Nephron progenitor cell (in vitro differentiated cells): ENCODE results near the gene ENPP3.

Experiments used
- DNase-seq: peaks from one replicate; pipeline ENCODE4 v3.0.0; 2021
- H3K27ac Mint-ChIP-seq: 2 replicates; pipeline ENCODE4 v1.8.0; 2021; ENCODE audit warnings: mild to moderate bottlenecking, moderate library complexity, mixed read lengths
- H3K27me3 Mint-ChIP-seq: 2 replicates; pipeline ENCODE4 v1.8.0; 2021; ENCODE audit warnings: mild to moderate bottlenecking, low read depth, mixed read lengths; ENCODE audit not compliant: poor library complexity
- H3K36me3 Mint-ChIP-seq: 2 replicates; pipeline ENCODE4 v1.8.0; 2021; ENCODE audit warnings: low read depth, mixed read lengths
- H3K4me1 Mint-ChIP-seq: 2 replicates; pipeline ENCODE4 v1.8.0; 2021; ENCODE audit warnings: mixed read lengths
- H3K4me3 Mint-ChIP-seq: 2 replicates; pipeline ENCODE4 v1.8.0; 2021; ENCODE audit warnings: mild to moderate bottlenecking, moderate library complexity, mixed read lengths
- H3K9me3 Mint-ChIP-seq: 2 replicates; pipeline ENCODE4 v1.8.0; 2021; ENCODE audit warnings: mild to moderate bottlenecking, moderate library complexity, mixed read lengths
- TF ChIP-seq, protein P1 (sequence below): fragments of 200-600 bp; sonication (generic); IDR thresholded peaks from 2 replicates; pipeline ENCODE4 v1.5.0; 2021; ENCODE audit warnings: antibody characterized with exemption

Gene ENPP3

GRCh38 chr6:131733376-131734016, 96.4 kb downstream of the ENPP3 start:
- no peaks in the 10 kb centered on the region for H3K27me3 Mint-ChIP-seq
- TF ChIP-seq, protein P1, sequence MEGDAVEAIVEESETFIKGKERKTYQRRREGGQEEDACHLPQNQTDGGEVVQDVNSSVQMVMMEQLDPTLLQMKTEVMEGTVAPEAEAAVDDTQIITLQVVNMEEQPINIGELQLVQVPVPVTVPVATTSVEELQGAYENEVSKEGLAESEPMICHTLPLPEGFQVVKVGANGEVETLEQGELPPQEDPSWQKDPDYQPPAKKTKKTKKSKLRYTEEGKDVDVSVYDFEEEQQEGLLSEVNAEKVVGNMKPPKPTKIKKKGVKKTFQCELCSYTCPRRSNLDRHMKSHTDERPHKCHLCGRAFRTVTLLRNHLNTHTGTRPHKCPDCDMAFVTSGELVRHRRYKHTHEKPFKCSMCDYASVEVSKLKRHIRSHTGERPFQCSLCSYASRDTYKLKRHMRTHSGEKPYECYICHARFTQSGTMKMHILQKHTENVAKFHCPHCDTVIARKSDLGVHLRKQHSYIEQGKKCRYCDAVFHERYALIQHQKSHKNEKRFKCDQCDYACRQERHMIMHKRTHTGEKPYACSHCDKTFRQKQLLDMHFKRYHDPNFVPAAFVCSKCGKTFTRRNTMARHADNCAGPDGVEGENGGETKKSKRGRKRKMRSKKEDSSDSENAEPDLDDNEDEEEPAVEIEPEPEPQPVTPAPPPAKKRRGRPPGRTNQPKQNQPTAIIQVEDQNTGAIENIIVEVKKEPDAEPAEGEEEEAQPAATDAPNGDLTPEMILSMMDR = no peak
- no peak for DNase-seq
- peaks cover 12% of the 10 kb centered on the region for H3K4me1 Mint-ChIP-seq
- H3K36me3 Mint-ChIP-seq = no peaks in the 10 kb centered on the region
- no peaks in the 10 kb centered on the region for H3K9me3 Mint-ChIP-seq
- H3K27ac Mint-ChIP-seq = no peak overlapping the region
- H3K4me3 Mint-ChIP-seq = no peak overlapping the region

GRCh38 chr6:131736003-131736596, 99.0 kb downstream of the ENPP3 start:
- TF ChIP-seq, protein P1 = no peak
- peak; percentile 18 for DNase-seq
- peaks cover 17% of the 10 kb centered on the region for H3K4me1 Mint-ChIP-seq
- no peak overlapping the region for H3K4me3 Mint-ChIP-seq
- peak overlapping the region; percentile 18 for H3K27ac Mint-ChIP-seq
- H3K27me3 Mint-ChIP-seq = no peaks in the 10 kb centered on the region
- no peaks in the 10 kb centered on the region for H3K36me3 Mint-ChIP-seq
- H3K9me3 Mint-ChIP-seq = no peaks in the 10 kb centered on the region

DNA sequence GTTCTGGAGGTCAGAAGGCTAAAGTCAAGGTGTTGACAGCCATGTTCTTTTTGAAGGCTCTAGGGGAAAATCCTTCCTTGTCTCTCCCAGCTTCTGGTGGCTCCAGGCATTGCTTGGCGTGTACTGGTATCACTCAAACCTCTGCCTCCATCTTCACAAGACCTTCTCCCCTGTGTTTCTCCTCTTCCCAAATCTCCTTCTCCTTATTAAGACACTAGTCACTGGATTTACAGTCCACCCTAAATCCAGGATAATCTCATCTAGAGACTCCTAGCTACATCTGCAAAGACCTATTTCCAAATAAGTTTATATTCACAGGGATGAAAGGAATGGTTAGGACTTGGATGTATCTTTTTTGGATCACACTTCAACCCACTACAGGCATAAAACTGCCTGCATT, 99.7 kb downstream of the ENPP3 start:
- Mint-ChIP-seq H3K4me1 (peaks cover 17% of the 10 kb centered on the region), H3K9me3 (no peaks in the 10 kb centered on the region), H3K27me3 (no peaks in the 10 kb centered on the region), H3K36me3 (no peaks in the 10 kb centered on the region), H3K27ac (no peak overlapping the region), H3K4me3 (no peak overlapping the region)
- TF ChIP-seq, protein P1 = no peak
- no peak for DNase-seq

DNA sequence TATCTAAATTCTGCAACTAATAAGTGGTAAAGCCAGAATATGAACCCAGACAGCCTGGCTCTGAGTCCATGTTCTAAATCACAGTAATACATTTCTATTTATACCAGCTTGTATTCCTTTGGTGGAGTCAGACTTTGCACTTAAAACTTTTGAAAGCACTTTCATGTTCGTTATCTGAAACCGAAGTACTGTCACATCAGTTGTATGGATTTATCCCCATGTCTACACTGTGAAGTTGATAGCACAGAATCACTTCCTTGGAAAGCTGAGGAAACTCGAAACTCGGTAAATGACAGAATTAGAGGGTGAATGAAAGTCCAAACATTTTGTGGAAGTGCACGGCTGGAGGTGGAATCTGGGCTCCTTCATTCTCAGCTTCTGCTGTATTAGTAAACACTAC, 102.0 kb downstream of the ENPP3 start:
- peaks cover 17% of the 10 kb centered on the region for H3K4me1 Mint-ChIP-seq
- no peak for DNase-seq
- H3K4me3 Mint-ChIP-seq = no peak overlapping the region
- H3K27me3 Mint-ChIP-seq = no peaks in the 10 kb centered on the region
- no peaks in the 10 kb centered on the region for H3K9me3 Mint-ChIP-seq
- no peak overlapping the region for H3K27ac Mint-ChIP-seq
- TF ChIP-seq, protein P1 = no peak
- H3K36me3 Mint-ChIP-seq = no peaks in the 10 kb centered on the region

DNA sequence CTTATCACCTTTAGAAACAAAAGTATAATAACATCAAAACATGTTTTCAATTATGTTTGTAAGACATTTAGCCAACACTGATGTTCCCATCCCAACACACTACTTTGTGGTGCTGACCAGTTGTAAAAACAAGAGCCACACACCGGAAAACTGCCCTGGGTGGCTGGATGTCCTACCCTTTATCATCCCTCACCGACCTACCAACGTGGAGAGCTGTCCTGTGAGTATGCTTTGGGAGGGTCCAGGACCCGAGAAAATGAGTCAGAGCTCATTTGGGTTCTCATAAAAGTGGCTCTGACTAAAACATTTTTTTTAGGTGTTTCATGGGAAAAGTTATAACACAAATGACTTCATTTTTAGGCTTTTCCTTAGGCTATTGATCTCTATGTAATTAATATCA, 103.1 kb downstream of the ENPP3 start:
- no peak overlapping the region for H3K4me3 Mint-ChIP-seq
- H3K4me1 Mint-ChIP-seq = peaks cover 17% of the 10 kb centered on the region
- TF ChIP-seq, protein P1 = no peak
- no peaks in the 10 kb centered on the region for H3K36me3 Mint-ChIP-seq
- H3K9me3 Mint-ChIP-seq = no peaks in the 10 kb centered on the region
- H3K27me3 Mint-ChIP-seq = no peaks in the 10 kb centered on the region
- no peak for DNase-seq
- no peak overlapping the region for H3K27ac Mint-ChIP-seq
